GM21360 (cell line): Measurements from ENCODE around the gene DCTN2.

Experiments used
- ATAC-seq: cut with Tn5 transposase; IDR thresholded peaks from one replicate; pipeline ENCODE4 v1.9.1; 2021; ENCODE audit warnings: mild to moderate bottlenecking, moderate library complexity; ENCODE audit not compliant: unreplicated experiment

DCTN2 gene

GRCh38 chr12:57550641-57551549, 3.9 kb upstream of the DCTN2 start:
- ATAC-seq = no peak

DNA sequence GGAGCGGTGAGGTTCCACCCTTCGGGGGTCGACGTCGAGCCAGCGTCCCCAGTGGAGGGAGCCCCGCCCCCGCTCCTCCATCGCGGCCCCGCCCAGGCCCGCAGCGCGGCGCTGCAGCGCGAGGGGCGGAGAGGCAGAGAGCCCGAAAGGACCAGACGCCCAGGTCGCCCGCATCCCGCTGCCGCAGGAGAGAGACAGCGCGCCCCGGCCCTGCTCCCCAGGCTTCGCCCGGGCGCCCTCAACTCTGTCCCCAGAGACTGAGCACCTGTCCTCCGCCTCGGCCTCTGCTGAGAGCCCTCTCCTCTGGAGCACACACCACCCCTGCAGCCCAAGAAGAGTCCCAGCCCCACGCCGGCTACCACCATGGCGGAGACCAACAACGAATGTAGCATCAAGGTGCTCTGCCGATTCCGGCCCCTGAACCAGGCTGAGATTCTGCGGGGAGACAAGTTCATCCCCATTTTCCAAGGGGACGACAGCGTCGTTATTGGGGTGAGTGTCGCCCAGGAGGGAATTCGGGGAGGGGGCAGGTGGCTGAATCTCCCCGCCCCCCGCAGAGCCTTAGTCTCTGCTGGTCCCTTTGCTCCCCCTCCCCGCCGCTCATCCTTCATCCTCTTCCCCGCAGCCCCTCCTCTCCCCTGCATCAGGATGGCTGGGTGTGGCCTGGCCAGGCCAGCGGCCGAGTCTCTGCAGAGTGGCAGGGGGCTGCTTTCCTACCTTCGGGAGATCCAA, 3.1 kb upstream of the DCTN2 start, which contains the start of gene KIF5A:
Gene KIF5A (plus strand): TSS at position 136 of the 732 bp plus-strand sequence. CDS start 228 bp downstream, at position 364.
- no peak for ATAC-seq

DNA sequence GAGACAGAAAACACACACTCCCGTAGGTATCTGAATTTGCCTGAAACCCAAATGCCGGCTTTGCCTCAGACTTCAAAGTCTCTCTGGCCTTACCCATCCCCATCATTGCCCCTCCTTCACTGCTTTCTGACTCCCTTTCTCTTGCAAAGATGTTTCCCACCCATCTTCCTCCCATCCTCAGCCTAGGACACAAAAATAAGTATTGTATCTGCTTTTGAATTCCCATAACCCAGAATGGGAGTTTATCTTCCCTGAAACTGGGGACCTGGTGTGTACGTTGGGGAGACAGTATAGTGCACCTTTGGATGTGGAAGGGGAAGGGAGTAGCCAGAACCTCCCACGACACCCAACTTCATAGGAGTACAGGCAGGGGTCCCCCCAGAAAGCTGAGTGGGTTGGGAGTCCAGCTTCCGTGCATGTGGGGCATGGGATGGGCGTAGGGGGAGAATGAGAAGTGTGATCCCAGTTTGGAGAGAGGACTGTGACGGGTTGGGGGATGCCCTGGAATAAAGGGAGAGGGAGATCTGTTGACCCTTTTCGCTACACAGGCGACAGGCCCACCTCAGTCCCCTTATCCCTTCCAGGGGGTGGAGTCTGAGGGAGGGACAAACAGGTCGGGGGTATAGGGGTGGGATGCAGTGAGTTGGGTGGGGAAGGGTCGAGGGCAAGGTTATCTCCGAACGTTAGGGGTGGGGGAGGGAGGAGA, 2.4 kb upstream of the DCTN2 start:
- no peak for ATAC-seq

DNA sequence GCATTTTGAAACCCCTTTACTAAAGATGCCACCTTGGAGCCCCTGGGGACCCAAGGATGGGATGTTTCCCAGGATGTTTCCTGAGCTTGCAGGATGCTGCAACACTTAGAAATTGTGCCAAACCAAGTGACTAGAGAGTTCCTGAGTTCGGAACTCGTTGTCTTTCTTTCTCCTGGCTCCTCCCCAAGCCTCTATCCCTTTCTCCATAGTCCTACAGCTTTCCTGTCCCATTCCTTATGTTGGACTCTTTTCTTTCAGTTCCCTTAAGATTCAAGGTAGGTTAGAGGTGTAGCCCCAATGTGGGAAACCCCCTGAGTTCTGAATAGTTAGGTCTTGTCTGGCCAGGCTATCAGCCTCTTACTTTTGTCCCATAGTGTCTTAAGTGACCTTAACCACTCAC, 1.5 kb upstream of the DCTN2 start:
- ATAC-seq = no peak

- ATAC-seq = no peak
These were observed 972 bp upstream of the DCTN2 start for GRCh38 chr12:57548013-57548315.

GRCh38 chr12:57547288-57548012, 458 bp upstream of the DCTN2 start:
- no peak for ATAC-seq

- ATAC-seq = no peak
These were observed 1.1 kb downstream of the DCTN2 start for GRCh38 chr12:57545809-57546437.

- ATAC-seq = no peak
These were observed 3.4 kb downstream of the DCTN2 start for GRCh38 chr12:57543581-57543980.

DNA sequence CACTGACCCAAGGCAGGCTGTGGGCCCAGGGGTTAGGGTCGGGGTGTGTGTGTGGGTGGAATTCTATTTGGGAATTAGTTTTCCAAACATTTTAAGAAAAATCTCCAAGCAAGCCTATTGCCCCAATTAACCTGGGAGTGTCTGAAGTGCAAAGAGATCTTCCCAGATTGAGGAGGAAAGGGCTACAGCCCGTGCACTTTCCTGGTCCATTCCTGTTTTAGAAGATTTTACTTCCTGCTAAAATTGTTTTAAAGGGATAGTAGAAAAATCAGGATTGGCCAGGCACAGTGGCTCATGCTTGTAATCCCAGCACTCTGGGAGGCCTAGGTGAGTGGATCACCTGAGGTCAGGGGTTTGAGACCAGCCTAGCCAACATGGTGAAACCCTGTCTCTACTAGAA, 5.3 kb downstream of the DCTN2 start:
- ATAC-seq = no peak

DNA sequence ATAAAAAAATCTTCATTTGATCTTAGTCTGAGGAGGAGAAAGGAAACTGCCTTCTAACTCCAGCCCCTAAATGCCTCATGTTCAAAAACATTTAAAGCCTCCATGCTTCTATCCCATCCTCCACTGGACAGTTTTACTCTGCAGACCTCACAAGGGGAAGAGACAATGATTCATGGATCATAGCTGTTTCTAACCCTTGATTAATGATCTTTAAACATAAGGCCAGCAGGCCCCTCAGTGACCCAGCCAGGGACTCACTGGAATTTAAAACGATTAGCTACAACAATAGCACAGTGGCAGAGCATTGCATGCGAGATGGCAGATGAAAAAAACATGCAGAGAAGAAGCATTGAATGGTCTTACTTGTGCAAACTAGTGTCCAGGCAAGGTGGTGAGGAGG, 6.0 kb downstream of the DCTN2 start:
- ATAC-seq = no peak

GRCh38 chr12:57539134-57539768, 7.7 kb downstream of the DCTN2 start:
- ATAC-seq = no peak

DNA sequence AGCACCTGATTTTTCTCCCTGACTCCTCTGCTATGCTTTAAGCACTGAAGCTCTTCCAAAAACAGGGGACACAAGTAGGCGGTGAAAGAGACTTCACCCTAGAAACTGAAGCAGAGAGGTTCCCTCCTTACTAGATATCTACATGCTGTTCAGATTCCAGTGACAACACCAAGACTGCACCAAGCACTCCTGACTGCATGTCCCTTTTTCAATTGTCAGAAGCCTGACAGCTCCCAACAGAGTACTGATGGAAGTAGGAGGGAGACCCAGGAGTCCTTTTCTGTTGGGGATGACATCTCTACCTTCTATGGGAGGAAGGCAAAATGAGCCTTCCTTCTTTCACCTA, 10.4 kb downstream of the DCTN2 start:
- ATAC-seq = no peak

- no peak for ATAC-seq
These were observed 11.0 kb downstream of the DCTN2 start for GRCh38 chr12:57535764-57536596.

- no peak for ATAC-seq
These were observed 11.9 kb downstream of the DCTN2 start for GRCh38 chr12:57534991-57535543.

DNA sequence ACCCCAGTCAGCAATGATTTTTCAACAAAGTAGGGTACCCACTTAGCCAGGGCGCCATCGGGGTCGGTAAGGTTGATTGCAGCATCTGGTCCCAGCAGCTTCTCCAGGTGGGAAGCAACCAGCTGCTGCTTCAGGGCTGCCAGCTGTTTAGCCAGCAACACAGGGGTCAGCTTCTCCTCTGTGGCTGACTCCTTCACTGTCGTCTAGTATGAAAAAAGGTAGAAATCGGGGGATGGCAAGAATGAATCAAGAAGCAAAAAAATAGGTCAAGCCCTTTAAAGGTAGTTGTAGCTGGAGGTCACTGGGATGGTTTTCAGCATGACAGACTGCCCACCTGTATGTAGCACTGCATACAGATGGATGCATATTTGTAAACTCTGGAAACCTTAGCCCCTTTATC, 12.7 kb downstream of the DCTN2 start:
- ATAC-seq = no peak

- no peak for ATAC-seq
These were observed 13.9 kb downstream of the DCTN2 start for GRCh38 chr12:57533108-57533507.

DNA sequence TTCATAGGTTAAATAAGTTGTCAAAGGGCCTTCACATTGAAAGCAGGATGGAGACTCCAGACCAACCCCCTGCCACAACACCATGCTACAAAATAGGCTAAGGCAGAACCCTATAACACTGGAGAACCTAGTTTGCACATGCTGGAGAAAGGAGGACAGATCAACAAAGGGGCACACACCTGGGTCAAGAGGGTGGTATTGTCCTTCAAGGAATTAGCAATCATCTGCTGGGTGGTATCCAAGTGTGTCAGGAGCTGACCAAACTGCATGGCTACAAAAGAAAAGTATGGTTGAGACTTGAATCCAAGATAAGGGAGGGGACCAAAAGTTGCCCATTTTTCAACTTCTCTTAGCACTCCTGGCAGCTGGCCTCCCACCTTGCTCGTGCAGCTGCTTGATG, 15.2 kb downstream of the DCTN2 start:
- no peak for ATAC-seq

- no peak for ATAC-seq
These were observed 16.4 kb downstream of the DCTN2 start for GRCh38 chr12:57530396-57531142.
